Measurements from ENCODE around the gene BPIFB4.
"Not testable (repeated sequence)": the region's sequence is repeated elsewhere in the genome, so short reads cannot be mapped to it uniquely, and the experiment has no call there.

Gene BPIFB4

GRCh38 chr20:33079259-33079658 is at the start of gene BPIFB4:
TSS of gene BPIFB4 (plus strand) at chr20:33079643. CDS start at chr20:33081527, 1,884 bp downstream.
- no peak for DNase-seq

DNA sequence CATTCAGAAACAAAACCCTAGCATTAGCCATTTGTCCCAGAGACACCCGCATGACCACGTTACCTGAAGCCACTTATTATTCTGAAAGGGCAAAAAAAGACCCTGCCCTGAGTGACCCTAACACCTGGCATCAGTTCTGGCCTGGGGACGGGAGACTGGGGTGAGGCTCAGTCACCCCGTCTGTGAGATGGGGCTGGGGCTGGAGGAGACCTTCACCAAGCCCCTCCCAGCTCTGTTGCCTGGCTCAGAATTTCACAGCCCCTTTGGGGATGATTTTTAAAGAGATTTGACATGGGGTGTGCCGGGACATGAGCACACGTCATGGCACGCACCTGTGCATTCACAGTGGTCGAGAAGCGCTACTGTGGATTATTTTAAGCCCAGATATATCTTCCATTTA is 49.4 kb upstream of the BPIFB4 start:
- DNase-seq: no peak

DNA sequence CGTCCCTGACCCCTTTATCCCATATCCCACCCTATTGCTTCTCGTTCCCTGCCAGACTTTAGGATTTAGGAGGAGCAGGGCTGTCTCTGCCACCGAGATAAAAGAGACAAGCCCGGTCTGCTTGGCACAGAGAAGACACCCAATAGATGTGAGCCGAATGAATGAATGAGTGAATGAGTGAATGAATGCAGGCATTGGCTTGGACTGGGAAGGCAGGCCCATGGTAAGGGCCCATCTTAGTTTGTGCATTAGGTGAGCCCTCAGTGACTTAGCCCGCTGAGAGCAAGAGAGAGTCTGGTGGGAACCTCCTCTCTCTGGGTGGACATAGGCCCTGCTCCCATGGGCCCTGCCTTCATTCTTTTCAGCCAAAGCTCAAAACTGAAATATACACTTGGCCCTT is 48.9 kb upstream of the BPIFB4 start:
- no peak for DNase-seq

DNA sequence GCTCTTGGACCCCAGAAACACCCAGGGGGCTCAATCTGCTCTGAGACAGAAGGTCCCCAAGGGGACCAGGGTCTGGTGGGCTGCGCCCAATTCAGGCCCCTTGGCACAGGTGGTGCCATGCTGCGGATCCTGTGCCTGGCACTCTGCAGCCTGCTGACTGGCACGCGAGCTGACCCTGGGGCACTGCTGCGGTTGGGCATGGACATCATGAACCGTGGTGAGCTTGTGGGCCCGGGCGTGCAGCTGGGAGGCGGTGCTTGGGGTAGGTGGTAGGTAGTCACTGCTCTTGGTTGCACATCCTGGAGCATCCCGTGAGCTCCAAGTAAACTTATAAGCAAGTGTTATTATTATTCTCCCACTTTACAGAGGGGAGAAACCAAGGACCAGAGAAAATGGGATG is 47.9 kb upstream of the BPIFB4 start, which contains the start of gene BPIFB6:
Gene BPIFB6 (plus strand): TSS at position 118 of the 400 bp plus-strand sequence. CDS start 0 bp downstream, at position 118.
- no peak for DNase-seq

DNA sequence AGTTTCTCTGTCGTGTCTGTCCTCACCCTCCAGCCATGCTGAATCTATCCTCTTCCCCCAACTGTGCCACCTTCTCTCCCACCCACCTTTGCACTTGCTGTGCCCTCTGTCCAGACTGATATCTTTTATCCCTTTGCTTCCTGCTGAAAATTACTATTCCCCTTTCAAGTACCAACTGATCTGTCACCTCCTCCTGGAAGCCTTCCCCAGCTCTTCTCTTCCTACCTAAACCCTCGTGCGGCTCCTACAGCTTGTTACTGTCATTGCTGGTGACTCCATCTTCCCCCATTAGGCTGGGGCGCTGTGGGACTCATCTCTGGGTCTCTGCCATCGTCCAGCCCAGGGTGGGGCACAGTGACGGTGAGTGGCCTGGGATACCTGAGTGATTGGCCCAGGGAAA is 46.9 kb upstream of the BPIFB4 start:
- no peak for DNase-seq

- no peak for DNase-seq
These were observed 46.1 kb upstream of the BPIFB4 start for GRCh38 chr20:33033381-33033780.

GRCh38 chr20:33034115-33034514 is 45.3 kb upstream of the BPIFB4 start:
- no peak for DNase-seq

- no peak for DNase-seq
These were observed 44.4 kb upstream of the BPIFB4 start for GRCh38 chr20:33034901-33035492.

DNA sequence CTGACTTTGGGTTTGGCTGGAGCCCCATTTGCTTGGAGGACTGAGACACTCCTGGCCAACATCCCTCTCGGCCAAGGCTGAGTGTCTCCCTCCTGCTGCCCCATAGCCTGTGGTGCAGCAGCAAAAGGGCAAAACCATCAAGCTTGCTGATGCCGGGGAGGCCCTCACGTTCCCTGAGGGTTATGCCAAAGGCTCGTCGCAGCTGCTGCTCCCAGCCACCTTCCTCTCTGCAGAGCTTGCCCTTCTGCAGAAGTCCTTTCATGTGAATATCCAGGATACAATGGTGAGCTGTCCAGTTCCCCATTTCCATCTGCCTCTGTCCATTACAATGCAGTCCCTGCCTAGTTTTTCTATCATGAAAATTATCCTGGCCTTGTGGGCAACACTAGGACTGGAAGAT is 42.0 kb upstream of the BPIFB4 start:
- DNase-seq: no peak

DNA sequence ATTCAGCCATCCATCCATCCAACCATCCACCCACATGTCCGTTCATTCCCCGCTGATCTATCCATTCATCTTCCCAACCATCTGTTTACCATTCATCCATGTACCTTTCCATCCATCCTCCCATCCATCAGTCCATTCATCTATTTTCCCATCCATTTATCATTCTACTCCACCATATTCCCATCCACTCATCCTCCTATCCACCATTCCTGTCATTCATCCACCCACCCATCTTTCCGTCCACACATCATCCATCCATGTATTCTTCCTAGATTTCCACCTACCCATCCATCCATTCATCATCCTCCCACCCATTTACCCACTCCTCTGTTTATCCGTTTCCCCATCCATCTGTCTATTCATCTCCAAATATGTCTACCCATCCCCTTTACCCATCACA is 41.2 kb upstream of the BPIFB4 start:
- no peak for DNase-seq

- DNase-seq: no peak
These were observed 37.0 kb upstream of the BPIFB4 start for GRCh38 chr20:33042430-33042829.

- no peak for DNase-seq
These were observed 36.3 kb upstream of the BPIFB4 start for GRCh38 chr20:33042983-33043730.

GRCh38 chr20:33043731-33044181 is 35.7 kb upstream of the BPIFB4 start:
- DNase-seq: no peak

GRCh38 chr20:33045129-33045721 is 34.2 kb upstream of the BPIFB4 start:
- not testable (repeated sequence) for DNase-seq

DNA sequence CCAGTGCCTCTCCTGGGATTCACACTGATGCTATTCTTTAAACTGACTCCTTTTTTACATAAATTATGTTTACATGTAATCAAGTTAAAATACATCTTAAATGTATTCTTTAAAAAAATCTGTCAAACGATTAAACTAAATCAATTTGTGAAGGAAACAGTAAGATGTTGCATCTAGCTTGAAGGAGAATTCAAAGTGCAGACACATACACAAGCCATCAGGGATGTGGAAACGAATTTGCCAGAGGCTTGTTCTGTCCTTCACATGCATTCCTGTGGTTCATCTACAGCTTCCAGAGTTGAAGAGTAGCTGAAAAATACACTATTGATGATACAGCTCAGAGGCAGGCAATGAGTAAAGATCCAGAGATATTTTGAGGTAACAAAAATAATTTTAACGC is 33.0 kb upstream of the BPIFB4 start:
- no peak for DNase-seq

DNA sequence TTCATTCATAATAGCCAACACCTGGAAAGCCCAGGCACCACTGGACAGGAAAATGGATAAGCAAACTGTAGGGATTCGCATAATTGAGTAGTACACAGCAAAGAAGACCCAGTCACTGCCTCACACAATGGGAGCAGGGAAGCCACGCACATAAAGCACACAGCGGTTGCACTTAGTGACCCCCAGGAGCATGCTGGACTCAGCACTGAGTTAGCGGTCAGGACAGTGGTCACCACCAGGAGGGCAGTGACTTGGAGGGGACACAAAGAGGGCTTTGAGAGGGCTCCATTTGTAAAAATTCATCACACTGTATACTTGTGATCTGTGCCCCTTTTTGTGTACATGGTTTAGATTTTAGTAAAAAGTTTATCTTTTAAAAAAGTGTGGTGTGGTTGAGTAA is 28.1 kb upstream of the BPIFB4 start:
- DNase-seq: no peak

DNA sequence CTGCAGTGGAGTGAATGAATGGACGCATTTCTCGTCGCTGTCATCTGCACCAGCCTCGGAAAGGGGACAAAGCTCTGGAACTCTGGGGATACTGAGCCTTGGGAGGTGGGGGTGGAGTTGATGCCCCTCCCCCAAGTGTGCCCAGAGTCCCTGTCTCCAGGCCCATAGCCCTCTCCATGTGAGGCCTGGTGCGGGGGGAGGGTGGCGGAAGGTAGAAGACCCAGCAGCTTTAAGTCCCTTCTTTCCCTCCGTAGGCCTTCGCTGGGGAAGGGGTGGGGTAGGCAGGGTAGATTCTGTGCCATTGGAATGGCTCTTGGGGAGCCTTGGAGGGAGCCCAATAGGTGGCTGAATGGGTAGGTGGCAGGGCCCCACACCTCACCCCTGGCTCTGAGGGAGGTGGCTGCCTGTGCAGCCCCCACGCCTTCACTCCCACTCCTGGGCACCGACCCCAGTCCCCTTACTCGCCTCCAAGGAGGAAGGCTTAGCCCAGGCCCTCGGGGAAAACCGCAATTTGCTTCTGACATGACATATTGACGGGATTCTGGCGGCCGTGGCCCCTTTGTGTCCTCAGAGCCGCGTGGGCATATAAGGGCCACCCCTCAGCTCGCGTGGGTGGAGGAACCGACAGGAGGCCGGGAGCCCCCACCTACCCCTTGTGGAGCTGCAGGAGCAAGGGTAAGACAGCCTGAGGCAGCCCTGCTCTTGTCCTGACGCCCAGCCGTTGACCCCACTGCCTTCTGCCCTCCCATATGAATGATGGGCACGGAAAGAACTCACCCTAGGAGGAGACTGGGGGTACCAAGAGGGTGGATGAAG is 25.9 kb upstream of the BPIFB4 start, which contains the start of gene BPIFB3:
Gene BPIFB3 (plus strand): TSS at position 613 of the 816 bp plus-strand sequence. CDS start 1,533 bp downstream, outside the sequence.
- no peak for DNase-seq

- DNase-seq: no peak
These were observed 25.1 kb upstream of the BPIFB4 start for GRCh38 chr20:33054381-33054780.

DNA sequence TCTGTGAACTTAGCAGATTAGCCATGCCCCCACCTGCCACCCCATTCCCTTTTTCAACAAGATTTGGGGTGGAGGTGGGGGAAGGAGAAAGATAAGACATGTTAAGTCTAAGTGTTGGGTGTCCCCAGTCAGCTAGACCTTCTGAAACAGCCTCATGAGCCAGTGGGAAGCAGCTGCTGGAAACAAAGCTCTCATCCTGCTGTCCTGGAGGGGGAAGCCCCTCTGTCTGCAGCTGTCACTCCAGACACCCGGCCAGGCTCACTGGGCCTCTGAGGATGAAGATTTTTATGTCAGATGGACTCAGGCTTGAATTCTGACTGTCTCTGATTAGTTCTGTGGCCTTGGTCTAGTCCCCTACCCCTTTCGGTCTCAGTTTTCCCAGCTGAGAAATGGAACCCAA is 24.7 kb upstream of the BPIFB4 start:
- no peak for DNase-seq

DNA sequence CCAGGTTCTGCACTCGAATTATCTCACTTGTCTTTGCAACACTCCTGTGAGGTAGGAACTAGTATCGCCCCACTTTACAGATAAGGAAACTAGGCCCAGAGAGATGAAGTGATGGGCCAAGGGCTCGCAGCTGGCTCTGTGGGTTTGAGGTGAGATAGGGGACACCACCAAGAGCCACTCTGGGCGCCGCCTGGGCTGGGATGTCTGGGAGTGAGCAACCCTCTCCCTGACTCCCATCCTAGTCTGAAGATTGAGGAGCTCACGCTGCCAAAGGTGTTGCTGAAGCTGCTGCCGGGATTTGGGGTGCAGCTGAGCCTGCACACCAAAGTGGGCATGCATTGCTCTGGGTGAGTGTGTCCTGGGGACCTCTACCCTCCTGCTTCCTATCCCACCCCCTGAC is 20.3 kb upstream of the BPIFB4 start:
- no peak for DNase-seq

GRCh38 chr20:33059741-33060390 is 19.6 kb upstream of the BPIFB4 start:
- DNase-seq: no peak

DNA sequence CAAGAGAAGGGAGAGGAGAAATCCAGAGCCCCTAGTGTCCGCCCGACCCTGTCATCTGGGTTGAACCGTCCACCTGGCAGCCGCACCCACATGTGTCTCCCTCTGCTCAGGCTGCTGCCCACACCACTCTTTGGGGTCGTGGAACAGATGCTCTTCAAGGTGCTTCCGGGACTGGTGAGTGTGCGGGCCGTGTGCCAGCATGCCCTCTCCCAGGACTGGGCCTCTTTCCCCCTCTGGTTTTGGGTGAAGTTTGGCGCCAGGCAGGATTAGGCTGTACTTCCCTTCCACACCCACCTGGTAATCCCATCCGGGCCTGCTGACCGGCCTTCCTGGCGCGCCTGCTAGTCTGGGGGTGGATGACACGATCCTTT is 17.8 kb upstream of the BPIFB4 start:
- DNase-seq: no peak
